PC-9 (cell line): Measurements from ENCODE around the gene ATRNL1.

ENCODE experiments used
- CTCF ChIP-seq: fragments of 200-600 bp; sonication (generic); conservative IDR thresholded peaks from 2 replicates; pipeline ENCODE4 v1.6.1; 2017; ENCODE audit warnings: mixed run types, antibody characterized with exemption, mild to moderate bottlenecking, moderate library complexity
- EZH2 ChIP-seq: fragments of 200-600 bp; sonication (generic); IDR thresholded peaks from 2 replicates; pipeline ENCODE4 v1.8.0; 2017; ENCODE audit warnings: antibody characterized with exemption, low read depth

- TF ChIP-seq CTCF (no peak), EZH2 (no peak)
These were observed 764.7 kb downstream of the ATRNL1 start for GRCh38 chr10:115857856-115858255.
